Mesothelial cell of epicardium (in vitro differentiated cells): Measurements from ENCODE around the gene CHKA. TPM values are rescaled to one million over a fixed set of nuclear protein-coding genes. Genes with fewer than 3 reads are reported as not detected.
A peak's percentile ranks its signal among the peaks of the same experiment; 100 is the strongest.

Experiments
- DNase-seq, 2 experiments: peaks; one replicate each; pipeline ENCODE4 v3.0.0; 2021; ENCODE audit warnings: low spot score in 2 of 2; ENCODE audit not compliant: unreplicated experiment in 2 of 2
- H3K27ac Mint-ChIP-seq: 2 replicates; pipeline ENCODE4 v1.8.0; 2021; ENCODE audit warnings: mixed read lengths
- H3K27me3 Mint-ChIP-seq: 2 replicates; pipeline ENCODE4 v1.8.0; 2021; ENCODE audit warnings: low read depth, mixed read lengths
- H3K36me3 Mint-ChIP-seq: 2 replicates; pipeline ENCODE4 v1.8.0; 2021; ENCODE audit warnings: mixed read lengths
- H3K4me1 Mint-ChIP-seq: 2 replicates; pipeline ENCODE4 v1.8.0; 2021; ENCODE audit warnings: mixed read lengths
- H3K4me3 Mint-ChIP-seq: 2 replicates; pipeline ENCODE4 v1.8.0; 2021; ENCODE audit warnings: mild to moderate bottlenecking, moderate library complexity, mixed read lengths
- H3K9me3 Mint-ChIP-seq: 2 replicates; pipeline ENCODE4 v1.8.0; 2021; ENCODE audit warnings: mixed read lengths
- total RNA-seq: library from RNA; stranded (reverse); gene quantifications from 3 replicates; pipeline ENCODE4 v1.2.1, GENCODE V29; 2021
- TF ChIP-seq, protein P1 (sequence below): fragments of 200-600 bp; sonication (generic); IDR thresholded peaks from one replicate; pipeline ENCODE4 v1.5.0; 2021; ENCODE audit warnings: antibody characterized with exemption; ENCODE audit not compliant: unreplicated experiment

The CHKA gene
- 71.8 to 74.4 TPM (median 72.8 TPM) in 3 replicates for total RNA-seq

DNA sequence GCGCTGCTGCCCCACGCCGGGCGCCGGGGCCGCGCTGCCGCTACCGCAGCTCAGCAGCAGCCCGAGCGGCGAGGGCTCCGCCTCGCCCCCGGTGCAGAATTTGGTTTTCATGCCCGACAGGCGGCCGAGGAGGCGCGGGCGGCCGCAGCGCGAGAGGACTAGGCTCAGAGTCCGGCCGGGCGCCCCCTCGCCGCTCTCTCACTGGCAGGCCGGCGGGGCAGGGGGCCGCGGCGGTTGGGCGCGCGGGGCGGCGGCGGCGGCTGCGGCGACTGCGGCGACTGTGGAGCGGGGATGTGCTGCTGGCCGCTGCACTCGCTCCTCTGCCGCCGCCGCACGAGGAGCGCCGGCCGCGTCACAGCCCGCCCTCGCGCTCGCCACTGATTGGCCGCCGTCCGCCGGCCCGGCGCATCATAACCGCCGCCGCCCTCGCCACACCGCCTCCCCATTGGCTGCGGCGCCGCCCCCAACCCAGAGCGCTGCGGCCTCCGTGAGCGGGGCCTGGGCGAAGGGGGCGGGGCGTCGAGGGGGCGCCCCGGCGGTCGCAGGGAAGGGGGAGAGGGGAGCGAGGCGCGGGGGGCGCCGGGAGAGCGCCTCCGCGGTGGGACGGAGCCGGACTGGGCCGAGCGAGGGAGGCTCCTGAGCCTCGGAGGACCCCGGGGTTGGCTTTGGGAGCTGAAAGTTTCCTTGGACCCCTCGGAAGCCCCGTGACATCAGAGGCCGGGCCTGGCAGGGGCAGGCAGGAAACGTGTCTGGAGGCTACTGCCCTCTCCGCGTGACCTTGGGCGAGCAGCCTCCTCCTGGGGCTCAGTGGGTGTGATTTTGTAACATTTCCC is at the start of gene CHKA:
Gene CHKA, minus strand, starts transcription at position 322 of the 833 bp plus-strand sequence. Its CDS starts 211 bp downstream, at position 111.
- TF ChIP-seq, protein P1, sequence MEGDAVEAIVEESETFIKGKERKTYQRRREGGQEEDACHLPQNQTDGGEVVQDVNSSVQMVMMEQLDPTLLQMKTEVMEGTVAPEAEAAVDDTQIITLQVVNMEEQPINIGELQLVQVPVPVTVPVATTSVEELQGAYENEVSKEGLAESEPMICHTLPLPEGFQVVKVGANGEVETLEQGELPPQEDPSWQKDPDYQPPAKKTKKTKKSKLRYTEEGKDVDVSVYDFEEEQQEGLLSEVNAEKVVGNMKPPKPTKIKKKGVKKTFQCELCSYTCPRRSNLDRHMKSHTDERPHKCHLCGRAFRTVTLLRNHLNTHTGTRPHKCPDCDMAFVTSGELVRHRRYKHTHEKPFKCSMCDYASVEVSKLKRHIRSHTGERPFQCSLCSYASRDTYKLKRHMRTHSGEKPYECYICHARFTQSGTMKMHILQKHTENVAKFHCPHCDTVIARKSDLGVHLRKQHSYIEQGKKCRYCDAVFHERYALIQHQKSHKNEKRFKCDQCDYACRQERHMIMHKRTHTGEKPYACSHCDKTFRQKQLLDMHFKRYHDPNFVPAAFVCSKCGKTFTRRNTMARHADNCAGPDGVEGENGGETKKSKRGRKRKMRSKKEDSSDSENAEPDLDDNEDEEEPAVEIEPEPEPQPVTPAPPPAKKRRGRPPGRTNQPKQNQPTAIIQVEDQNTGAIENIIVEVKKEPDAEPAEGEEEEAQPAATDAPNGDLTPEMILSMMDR: no peak
- DNase-seq: peak; percentile 94 to 95
- H3K4me1 Mint-ChIP-seq: peaks cover 53% of the 10 kb centered on the region

DNA sequence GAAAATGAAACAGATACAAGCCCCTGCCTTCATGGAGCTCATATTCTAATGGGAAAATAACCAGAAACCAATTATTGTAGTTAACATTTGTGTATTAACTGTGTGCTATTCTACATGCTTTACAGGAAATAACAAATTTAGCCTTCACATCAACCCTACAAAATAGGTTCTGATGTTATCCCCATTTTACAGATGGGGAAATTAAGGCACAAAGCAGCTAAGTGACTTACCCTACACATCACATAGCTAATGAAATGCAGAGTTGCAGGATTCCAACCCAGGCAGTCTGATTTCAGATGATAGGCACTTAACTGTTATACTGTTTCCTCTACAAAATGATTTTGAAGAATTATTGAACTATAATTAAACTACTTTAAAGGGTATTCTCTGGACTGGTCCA is 48.3 kb upstream of the CHKA start:
- H3K27ac Mint-ChIP-seq: no peak overlapping the region
- peaks cover 36% of the 10 kb centered on the region for H3K36me3 Mint-ChIP-seq
- DNase-seq: no peak
- TF ChIP-seq, protein P1: no peak
- H3K27me3 Mint-ChIP-seq: no peaks in the 10 kb centered on the region
- H3K4me1 Mint-ChIP-seq: no peaks in the 10 kb centered on the region
- no peaks in the 10 kb centered on the region for H3K9me3 Mint-ChIP-seq
- no peak overlapping the region for H3K4me3 Mint-ChIP-seq

More for the DNA sequence above, at the start of gene CHKA:
- Mint-ChIP-seq H3K27me3 (no peaks in the 10 kb centered on the region), H3K36me3 (no peaks in the 10 kb centered on the region), H3K27ac (peak within 1 kb of the TSS; percentile 98), H3K9me3 (no peaks in the 10 kb centered on the region), H3K4me3 (peak within 1 kb of the TSS; percentile 87)

- Mint-ChIP-seq H3K4me3 (no peak overlapping the region), H3K27ac (no peak overlapping the region), H3K4me1 (no peaks in the 10 kb centered on the region), H3K27me3 (no peaks in the 10 kb centered on the region), H3K9me3 (no peaks in the 10 kb centered on the region), H3K36me3 (peaks cover 30% of the 10 kb centered on the region)
- TF ChIP-seq, protein P1: no peak
- DNase-seq: no peak
Observed at GRCh38 chr11:68168694-68169093, 47.5 kb upstream of the CHKA start.

DNA sequence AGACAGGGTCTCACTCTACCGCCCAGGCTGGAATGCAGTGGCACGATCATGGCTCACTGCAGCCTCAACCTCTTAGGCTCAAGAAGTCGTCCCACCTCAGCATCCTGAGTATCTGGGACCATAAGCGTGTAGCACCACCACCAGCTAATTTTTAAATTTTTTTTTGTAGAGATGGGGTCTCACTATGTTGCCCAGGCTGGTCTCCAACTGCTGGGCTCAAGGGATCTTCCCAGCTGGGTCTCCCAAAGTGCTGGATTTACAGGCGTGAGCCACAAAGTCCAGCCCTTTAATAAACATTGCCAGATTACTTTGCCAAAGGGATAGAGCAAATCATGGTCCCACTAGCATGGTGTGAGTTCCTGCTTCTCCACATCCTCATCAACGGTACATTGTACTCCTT is 46.3 kb upstream of the CHKA start:
- Mint-ChIP-seq H3K9me3 (no peaks in the 10 kb centered on the region), H3K4me3 (no peak overlapping the region), H3K27ac (no peak overlapping the region), H3K36me3 (peaks cover 30% of the 10 kb centered on the region), H3K4me1 (no peaks in the 10 kb centered on the region), H3K27me3 (no peaks in the 10 kb centered on the region)
- no peak for DNase-seq
- TF ChIP-seq, protein P1: no peak

- TF ChIP-seq, protein P1: no peak
- Mint-ChIP-seq H3K36me3 (peaks cover 33% of the 10 kb centered on the region), H3K9me3 (no peaks in the 10 kb centered on the region)
Observed at GRCh38 chr11:68166969-68167368, 45.8 kb upstream of the CHKA start.

More at GRCh38 chr11:68166969-68167368, 45.8 kb upstream of the CHKA start:
- Mint-ChIP-seq H3K4me3 (no peak overlapping the region), H3K27me3 (no peaks in the 10 kb centered on the region), H3K27ac (no peak overlapping the region), H3K4me1 (no peaks in the 10 kb centered on the region)
- no peak for DNase-seq
